IMR-90 (cell line): ENCODE results near the gene ZFPL1. TPM values are rescaled to one million over a fixed set of nuclear protein-coding genes. Genes with fewer than 3 reads are reported as not detected.

Experiments used
- ATAC-seq: fragments of 200-7000 bp; cut with Tn5 transposase; 2 replicates; pipeline ENCODE4 v1.9.1; 2020; ENCODE audit warnings: low read depth, mild to moderate bottlenecking, moderate library complexity
- BruUV-seq: library from RNA; stranded (reverse); fragments of 400-500 nt; replicated peaks from 2 replicates; lab custom pipeline; 2021; lab: Mats Ljungman, UMichigan
- CTCF ChIA-PET: fragments of 300-600 bp; formaldehyde crosslinking; extraction: SDS; loops from one replicate; lab custom pipeline; 2021; ENCODE audit warnings: antibody characterized with exemption; lab: Yijun Ruan, JAX
- POLR2A ChIA-PET: fragments of 300-600 bp; sonication (Branson Sonifier 250); formaldehyde crosslinking; loops from one replicate; lab custom pipeline; 2022; ENCODE audit warnings: antibody characterized with exemption; ENCODE audit not compliant: unreplicated experiment; lab: Charles Lee
- DNase-seq: peaks from one replicate; pipeline ENCODE4 v3.0.0; 2013
- H2AFZ ChIP-seq: replicated peaks from 2 replicates; pipeline ENCODE3; 2013; ENCODE audit warnings: low read length, mild to moderate bottlenecking; ENCODE audit not compliant: poor library complexity
- H2AK5ac ChIP-seq: 2 replicates; pipeline ENCODE4 v1.6.1; 2013; ENCODE audit warnings: low read depth, low read length, inconsistent platforms
- H2AK9ac ChIP-seq: replicated peaks from 2 replicates; pipeline ENCODE3; 2013; ENCODE audit warnings: mild to moderate bottlenecking, low read depth, low read length, moderate library complexity; ENCODE audit not compliant: poor library complexity
- H2BK120ac ChIP-seq: 2 replicates; pipeline ENCODE4 v1.6.1; 2013; ENCODE audit warnings: low read depth, low read length, inconsistent platforms
- H2BK15ac ChIP-seq: 3 replicates; pipeline ENCODE4 v1.6.1; 2013; ENCODE audit warnings: low read depth, low read length, inconsistent platforms
- H2BK20ac ChIP-seq: 2 replicates; pipeline ENCODE4 v1.6.1; 2013; ENCODE audit warnings: low read depth, mild to moderate bottlenecking, inconsistent platforms, low read length, moderate library complexity
- H2BK5ac ChIP-seq: 2 replicates; pipeline ENCODE4 v1.6.1; 2013; ENCODE audit warnings: mild to moderate bottlenecking, low read depth, low read length, inconsistent platforms; ENCODE audit not compliant: poor library complexity, severe bottlenecking
- H3K14ac ChIP-seq: replicated peaks from 2 replicates; pipeline ENCODE4 v1.6.1; 2013; ENCODE audit warnings: low read depth, low read length, inconsistent platforms
- H3K18ac ChIP-seq: 2 replicates; pipeline ENCODE4 v1.6.1; 2013; ENCODE audit warnings: low read depth, low read length, control low read depth
- H3K23ac ChIP-seq: 2 replicates; pipeline ENCODE4 v1.6.1; 2013; ENCODE audit warnings: low read depth, low read length, inconsistent platforms
- H3K27ac ChIP-seq: 2 replicates; pipeline ENCODE4 v1.5.1; 2013; ENCODE audit warnings: mild to moderate bottlenecking, control low read depth, low read length; ENCODE audit not compliant: insufficient read depth
- H3K27me3 ChIP-seq: 2 replicates; pipeline ENCODE4 v1.6.1; 2013; ENCODE audit warnings: low read length; ENCODE audit not compliant: control insufficient read depth, insufficient read depth
- H3K36me3 ChIP-seq: 2 replicates; pipeline ENCODE4 v1.6.1; 2013; ENCODE audit warnings: low read length, mixed read lengths; ENCODE audit not compliant: control insufficient read depth, insufficient read depth
- H3K4ac ChIP-seq: 2 replicates; pipeline ENCODE4 v1.6.1; 2013; ENCODE audit warnings: low read depth, low read length, inconsistent platforms
- H3K4me1 ChIP-seq: 2 replicates; pipeline ENCODE4 v1.6.1; 2013; ENCODE audit warnings: low read length, mixed read lengths; ENCODE audit not compliant: control insufficient read depth, insufficient read depth
- H3K4me2 ChIP-seq: 2 replicates; pipeline ENCODE4 v1.6.1; 2013; ENCODE audit warnings: low read depth, mild to moderate bottlenecking, control low read depth, low read length, moderate library complexity
- H3K4me3 ChIP-seq: 2 replicates; pipeline ENCODE4 v1.5.1; 2013; ENCODE audit warnings: low read depth, mild to moderate bottlenecking, control low read depth, low read length, moderate library complexity; ENCODE audit not compliant: insufficient read depth
- H3K56ac ChIP-seq: 2 replicates; pipeline ENCODE4 v1.6.1; 2013; ENCODE audit warnings: low read length, inconsistent platforms; ENCODE audit not compliant: insufficient read depth; ENCODE audit errors: extremely low read depth
- H3K79me1 ChIP-seq, 2 experiments: 2 replicates each; pipeline ENCODE4 v1.6.1; 2013; ENCODE audit warnings: low read length in 2 of 2, inconsistent platforms in 1 of 2, low read depth in 1 of 2
- H3K9ac ChIP-seq: 2 replicates; pipeline ENCODE4 v1.6.1; 2013; ENCODE audit warnings: low read depth, low read length, control low read depth
- H3K9me1 ChIP-seq: 2 replicates; pipeline ENCODE4 v1.6.1; 2013; ENCODE audit warnings: low read length, inconsistent platforms; ENCODE audit not compliant: insufficient read depth
- H3K9me3 ChIP-seq: 2 replicates; pipeline ENCODE4 v1.6.1; 2013; ENCODE audit warnings: low read length; ENCODE audit not compliant: control insufficient read depth, insufficient read depth
- H4K20me1 ChIP-seq: 2 replicates; pipeline ENCODE4 v1.6.1; 2013; ENCODE audit warnings: low read length, inconsistent platforms; ENCODE audit not compliant: insufficient read depth
- H4K5ac ChIP-seq: 2 replicates; pipeline ENCODE4 v1.6.1; 2013; ENCODE audit warnings: mild to moderate bottlenecking, low read depth, low read length, control low read depth
- H4K8ac ChIP-seq, 2 experiments: 2 replicates each; pipeline ENCODE4 v1.6.1; 2013; ENCODE audit warnings: low read depth in 2 of 2, low read length in 2 of 2, control low read depth in 1 of 2, inconsistent platforms in 1 of 2
- H4K91ac ChIP-seq: 2 replicates; pipeline ENCODE4 v1.6.1; 2013; ENCODE audit warnings: low read depth, low read length, inconsistent platforms; ENCODE audit not compliant: insufficient read depth
- BHLHE40 ChIP-seq: fragments of 150-350 bp; IDR thresholded peaks from 2 replicates; pipeline ENCODE4 v1.6.1; 2016; ENCODE audit warnings: mild to moderate bottlenecking, low read depth, low read length
- CEBPB ChIP-seq: IDR thresholded peaks from 2 replicates; pipeline ENCODE4 v1.6.1; 2012; ENCODE audit warnings: low read depth, low read length, improper control_type of control experiment
- CTCF ChIP-seq: conservative IDR thresholded peaks from 2 replicates; pipeline ENCODE4 v1.5.1; 2012; ENCODE audit warnings: mild to moderate bottlenecking, low read depth, low read length, improper control_type of control experiment
- ELK1 ChIP-seq: fragments of 150-350 bp; IDR thresholded peaks from 2 replicates; pipeline ENCODE4 v1.6.1; 2016; ENCODE audit warnings: low read depth, mild to moderate bottlenecking, low read length, moderate library complexity, borderline replicate concordance
- FOS ChIP-seq: fragments of 150-350 bp; IDR thresholded peaks from 2 replicates; pipeline ENCODE4 v1.6.1; 2016; ENCODE audit warnings: low read depth, low read length
- MAZ ChIP-seq: IDR thresholded peaks from 2 replicates; pipeline ENCODE4 v1.6.1; 2012; ENCODE audit warnings: low read depth, mild to moderate bottlenecking, low read length, improper control_type of control experiment, moderate library complexity, borderline replicate concordance
- POLR2A ChIP-seq: IDR thresholded peaks from 2 replicates; pipeline ENCODE4 v1.6.1; 2012; ENCODE audit warnings: mild to moderate bottlenecking, low read depth, low read length
- RAD21 ChIP-seq: IDR thresholded peaks from 2 replicates; pipeline ENCODE4 v1.6.1; 2012; ENCODE audit warnings: low read length, improper control_type of control experiment
- SMC3 ChIP-seq: fragments of 150-350 bp; IDR thresholded peaks from 2 replicates; pipeline ENCODE4 v1.6.1; 2016; ENCODE audit warnings: low read depth, mild to moderate bottlenecking, antibody characterized with exemption, low read length, moderate library complexity
- USF2 ChIP-seq: fragments of 150-350 bp; IDR thresholded peaks from 2 replicates; pipeline ENCODE4 v1.6.1; 2017; ENCODE audit warnings: mild to moderate bottlenecking, antibody characterized with exemption, low read length, low read depth
- WGBS, 2 experiments: methylation state at CpG; one replicate each; pipeline versions ENCODE4 v1.1.5 to v1.1.7; 2013; ENCODE audit warnings: missing lambda C conversion rate in 2 of 2; ENCODE audit not compliant: insufficient read length in 1 of 2; ENCODE audit errors: extremely low coverage in 2 of 2; 5-methylcytosine and 5-hydroxymethylcytosine counted together
- dilution Hi-C: fragments of 300-500 bp; cut with HindIII; formaldehyde crosslinking; loops from one replicate; pipeline ENCODE4 v1.14.3; 2018; ENCODE audit warnings: low sequenced_read_pairs; ENCODE audit not compliant: unreplicated experiment
- in situ Hi-C: fragments of 300-500 bp; cut with MboI; formaldehyde crosslinking; loops from 3 replicates; pipeline ENCODE4 v1.14.3; 2019; ENCODE audit warnings: low sequenced_read_pairs, inconsistent platforms, mixed read lengths
- intact Hi-C: fragments of 100-400 bp; cut with micrococcal nuclease; formaldehyde crosslinking; loops from 2 replicates; pipeline ENCODE4 v1.10.0; 2022
- polyA plus RNA-seq, 3 experiments: library from polyadenylated mRNA; depleted of rRNA; stranded (reverse); fragments of >200 nt; gene quantifications; 2 replicates each; pipeline ENCODE4 v1.2.3, GENCODE V29; 2012; ENCODE audit warnings: low replicate concordance in 1 of 3
- total RNA-seq: library from RNA; depleted of rRNA; stranded (reverse); fragments of >200 nt; gene quantifications from 2 replicates; pipeline ENCODE4 v1.2.3, GENCODE V29; 2012

The ZFPL1 gene
- total and polyA plus RNA-seq, 2 of the 4 experiments (the other 2 are of a cell fraction) = 24.0 to 67.5 TPM

- H2BK120ac ChIP-seq = no peak overlapping the region
- H3K14ac ChIP-seq = no peak overlapping the region
- no peak overlapping the region for H3K56ac ChIP-seq
- H2BK20ac ChIP-seq = no peak overlapping the region
- H3K9ac ChIP-seq = no peak overlapping the region
- TF ChIP-seq BHLHE40 (no peak), FOS (no peak), MAZ (no peak), CEBPB (no peak), SMC3 (no peak), USF2 (no peak), ELK1 (no peak), CTCF (no peak), POLR2A (no peak), RAD21 (no peak)
- no peak overlapping the region for H4K91ac ChIP-seq
- POLR2A ChIA-PET = interaction anchor here (1.6 kb wide), 1 partner anchor 63 kb away, joined by 5 read pairs; the partner anchor contains the start of gene CAPN1
- ATAC-seq (no peak), DNase-seq (no peak)
- peak overlapping the region; percentile 12 for H2AK9ac ChIP-seq
- peaks cover 19% of the 10 kb centered on the region for H3K36me3 ChIP-seq
- H3K23ac ChIP-seq = no peak overlapping the region
- intact Hi-C loops = no loop called here
- peaks cover 8% of the 10 kb centered on the region for H3K4me1 ChIP-seq
- no peak overlapping the region for H4K5ac ChIP-seq
- H4K8ac ChIP-seq = 0 out of 4 replicates have a peak overlapping the region, but pooled peaks of 1 of the 2 experiments have one; percentile 29
- H3K79me1 ChIP-seq = peaks cover 24 to 60% of the 10 kb centered on the region in 2 experiments
- no peak overlapping the region for H3K4ac ChIP-seq
- no TSS peak for BruUV-seq
- H3K4me2 ChIP-seq = no peak overlapping the region
- H2AFZ ChIP-seq = peak overlapping the region; percentile 63
- H4K20me1 ChIP-seq = no peaks in the 10 kb centered on the region
- H3K9me1 ChIP-seq = 0 out of 2 replicates have a peak, but pooled peaks cover 2% of the 10 kb centered on the region
- WGBS, 2 experiments = 73% methylated on average over 3 of the region's 18 CpGs; no CpG with 5 or more reads in 1 of the 2 experiments
- H2BK5ac ChIP-seq = no peak overlapping the region
- H2BK15ac ChIP-seq = no peak overlapping the region
- no peaks in the 10 kb centered on the region for H3K9me3 ChIP-seq
- in situ Hi-C loops = no loop called here
- H3K27ac ChIP-seq = no peak overlapping the region
- dilution Hi-C loops = no loop called here
- no peak overlapping the region for H3K4me3 ChIP-seq
- H2AK5ac ChIP-seq = no peak overlapping the region
- no peak overlapping the region for H3K18ac ChIP-seq
- H3K27me3 ChIP-seq = no peaks in the 10 kb centered on the region
- CTCF ChIA-PET = no interaction called here
Observed at GRCh38 chr11:65118097-65118837, 34.2 kb downstream of the ZFPL1 start.
